ENCODE data around the gene NDUFA3. TPM values are rescaled to one million over a fixed set of nuclear protein-coding genes. Genes with fewer than 3 reads are reported as not detected.
A peak's percentile ranks its signal among the peaks of the same experiment; 100 is the strongest.

The NDUFA3 gene
- total RNA-seq, 2 donors from 2014 or later = 196 to 229 TPM

DNA sequence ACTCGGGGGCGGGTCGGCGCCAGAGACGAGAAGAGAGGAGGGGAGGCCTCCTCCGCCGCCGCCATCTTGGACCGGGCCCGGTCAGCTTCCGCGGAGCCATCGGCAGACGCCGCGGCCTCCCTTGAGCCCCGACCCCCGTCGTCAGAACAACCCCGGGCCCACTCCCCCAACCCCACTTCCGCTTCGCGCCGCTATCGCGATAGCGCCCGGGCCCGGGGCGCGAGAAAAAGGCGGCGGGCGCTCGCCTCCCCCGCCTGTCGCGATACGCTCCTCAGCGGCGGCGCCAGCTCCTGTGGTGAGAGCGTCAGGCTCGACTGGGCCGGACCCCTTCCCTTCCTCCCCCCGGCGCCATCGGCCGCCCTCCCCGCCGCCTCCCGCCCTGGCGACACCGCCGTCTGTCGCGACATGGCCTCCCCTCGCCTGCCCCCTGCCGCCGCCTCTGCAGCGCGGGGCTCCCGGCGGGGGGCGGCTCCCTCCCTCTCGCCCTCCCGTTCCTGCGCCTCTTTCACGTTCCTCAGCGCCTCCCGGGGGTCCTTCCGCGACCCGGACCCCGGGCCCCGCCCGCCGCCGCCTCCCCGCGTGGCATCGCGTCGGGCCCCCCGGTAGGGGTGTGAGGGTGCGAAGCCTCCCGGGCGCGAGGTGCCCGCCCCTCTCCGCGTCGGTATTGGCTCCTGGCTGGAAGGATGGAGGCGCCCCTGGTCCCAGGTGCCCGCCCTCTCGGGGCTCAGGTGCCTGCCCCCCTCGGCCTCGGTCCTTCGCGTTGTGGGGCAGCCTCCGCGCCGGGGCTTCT lies 35.2 kb downstream of the NDUFA3 start, which contains the start of gene CNOT3:
Gene CNOT3 (plus strand): TSS at position 64 of the 790 bp plus-strand sequence. CDS start 5,217 bp downstream, outside the sequence.
- Mint-ChIP-seq H3K9me3 (peaks cover 8% of the 10 kb centered on the region), H3K36me3 (ENCODE audit: low read depth) (peaks cover 24% of the 10 kb centered on the region), H3K4me1 (peaks cover 31% of the 10 kb centered on the region), H3K4me3 (peak within 1 kb of the TSS; percentile 86), H3K27me3 (ENCODE audit: insufficient read depth) (no peaks in the 10 kb centered on the region), H3K27ac (peak within 1 kb of the TSS; percentile 94)
- H3K36me3 ChIP-seq (ENCODE audit: control insufficient read depth, insufficient read depth, low read length) = peaks cover 35% of the 10 kb centered on the region
- peaks cover 11% of the 10 kb centered on the region for H3K4me1 ChIP-seq (ENCODE audit: control insufficient read depth, insufficient read depth, low read length)
- 0% methylated on average over 18 to 98 of the region's 103 CpGs for WGBS, 2 experiments (ENCODE audit: insufficient coverage in 1 of 2, insufficient read length in 1 of 2)
- peaks cover 5% of the 10 kb centered on the region for H3K9me3 ChIP-seq (ENCODE audit: control insufficient read depth, low read length)
- no peak for DNase-seq
- H3K27ac ChIP-seq (ENCODE audit: low read depth, low read length) = peak within 1 kb of the TSS; percentile 94
- peak within 1 kb of the TSS; percentile 98 for H3K9ac ChIP-seq (ENCODE audit: extremely low read depth, low read length, poor library complexity, severe bottlenecking)
- TF ChIP-seq, protein P1, sequence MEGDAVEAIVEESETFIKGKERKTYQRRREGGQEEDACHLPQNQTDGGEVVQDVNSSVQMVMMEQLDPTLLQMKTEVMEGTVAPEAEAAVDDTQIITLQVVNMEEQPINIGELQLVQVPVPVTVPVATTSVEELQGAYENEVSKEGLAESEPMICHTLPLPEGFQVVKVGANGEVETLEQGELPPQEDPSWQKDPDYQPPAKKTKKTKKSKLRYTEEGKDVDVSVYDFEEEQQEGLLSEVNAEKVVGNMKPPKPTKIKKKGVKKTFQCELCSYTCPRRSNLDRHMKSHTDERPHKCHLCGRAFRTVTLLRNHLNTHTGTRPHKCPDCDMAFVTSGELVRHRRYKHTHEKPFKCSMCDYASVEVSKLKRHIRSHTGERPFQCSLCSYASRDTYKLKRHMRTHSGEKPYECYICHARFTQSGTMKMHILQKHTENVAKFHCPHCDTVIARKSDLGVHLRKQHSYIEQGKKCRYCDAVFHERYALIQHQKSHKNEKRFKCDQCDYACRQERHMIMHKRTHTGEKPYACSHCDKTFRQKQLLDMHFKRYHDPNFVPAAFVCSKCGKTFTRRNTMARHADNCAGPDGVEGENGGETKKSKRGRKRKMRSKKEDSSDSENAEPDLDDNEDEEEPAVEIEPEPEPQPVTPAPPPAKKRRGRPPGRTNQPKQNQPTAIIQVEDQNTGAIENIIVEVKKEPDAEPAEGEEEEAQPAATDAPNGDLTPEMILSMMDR (conservative IDR thresholded peaks at IDR 0.05) = peak; percentile 68
- H3K27me3 ChIP-seq (ENCODE audit: control insufficient read depth, insufficient read depth, low read length, poor library complexity, severe bottlenecking) = no peaks in the 10 kb centered on the region
- H3K4me3 ChIP-seq (ENCODE audit: low read length) = peak within 1 kb of the TSS; percentile 89

DNA sequence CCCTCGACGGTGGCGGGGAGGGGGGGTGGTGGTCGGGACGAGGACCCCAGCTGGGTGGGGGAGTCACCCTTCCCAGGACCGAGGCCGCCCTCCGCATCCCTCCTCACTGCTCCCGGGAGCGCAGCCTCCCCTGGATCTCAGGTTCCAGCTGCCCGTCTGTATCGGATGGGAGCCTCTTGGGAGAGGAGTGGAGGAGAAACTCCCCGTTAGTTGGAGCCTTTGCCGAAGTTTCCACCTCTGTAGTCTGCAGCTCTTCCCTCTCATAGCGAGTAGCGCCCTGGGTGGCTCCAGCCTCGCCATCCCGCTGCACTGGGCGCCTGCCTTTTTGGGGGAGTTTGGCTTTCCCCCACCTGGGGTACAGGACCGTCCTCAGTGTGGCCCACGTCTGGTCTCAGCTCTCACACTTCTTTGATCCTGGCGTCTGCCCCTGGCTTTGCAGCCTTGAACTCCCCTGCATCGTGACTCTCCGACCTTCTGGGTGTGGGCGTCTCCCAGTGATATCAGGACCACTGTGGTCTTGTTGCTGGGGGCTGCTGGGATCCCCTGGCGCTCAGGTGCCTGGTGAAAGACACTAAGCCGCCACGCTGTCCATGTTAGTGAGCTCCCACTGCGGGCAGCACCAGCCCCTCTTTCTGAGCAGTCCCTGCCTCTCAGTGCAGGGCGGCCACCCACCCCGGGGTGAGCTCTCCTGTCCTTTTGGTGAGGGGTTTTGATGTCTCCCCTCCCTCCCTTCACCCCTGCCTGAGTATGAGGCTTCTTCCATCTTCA lies 36.0 kb downstream of the NDUFA3 start:
- Histone ChIP-seq H3K4me1 (ENCODE audit: control insufficient read depth, insufficient read depth, low read length) (peaks cover 11% of the 10 kb centered on the region), H3K4me3 (ENCODE audit: low read length) (peak overlapping the region; percentile 86), H3K9me3 (ENCODE audit: control insufficient read depth, low read length) (peaks cover 2% of the 10 kb centered on the region), H3K27ac (ENCODE audit: low read depth, low read length) (no peak overlapping the region), H3K27me3 (ENCODE audit: control insufficient read depth, insufficient read depth, low read length, poor library complexity, severe bottlenecking) (no peaks in the 10 kb centered on the region), H3K9ac (ENCODE audit: extremely low read depth, low read length, poor library complexity, severe bottlenecking) (peak overlapping the region; percentile 98), H3K36me3 (ENCODE audit: control insufficient read depth, insufficient read depth, low read length) (peaks cover 43% of the 10 kb centered on the region)
- TF ChIP-seq, protein P1 (conservative IDR thresholded peaks at IDR 0.05) = no peak
- peak; percentile 58 for DNase-seq
- Mint-ChIP-seq H3K27ac (peak overlapping the region; percentile 94), H3K27me3 (ENCODE audit: insufficient read depth) (no peaks in the 10 kb centered on the region), H3K9me3 (peaks cover 6% of the 10 kb centered on the region), H3K4me1 (peaks cover 31% of the 10 kb centered on the region), H3K4me3 (peak overlapping the region; percentile 86), H3K36me3 (ENCODE audit: low read depth) (peaks cover 30% of the 10 kb centered on the region)
- WGBS, 2 experiments (ENCODE audit: insufficient coverage in 1 of 2, insufficient read length in 1 of 2) = 43 to 46% methylated on average over 22 to 26 of the region's 31 CpGs

DNA sequence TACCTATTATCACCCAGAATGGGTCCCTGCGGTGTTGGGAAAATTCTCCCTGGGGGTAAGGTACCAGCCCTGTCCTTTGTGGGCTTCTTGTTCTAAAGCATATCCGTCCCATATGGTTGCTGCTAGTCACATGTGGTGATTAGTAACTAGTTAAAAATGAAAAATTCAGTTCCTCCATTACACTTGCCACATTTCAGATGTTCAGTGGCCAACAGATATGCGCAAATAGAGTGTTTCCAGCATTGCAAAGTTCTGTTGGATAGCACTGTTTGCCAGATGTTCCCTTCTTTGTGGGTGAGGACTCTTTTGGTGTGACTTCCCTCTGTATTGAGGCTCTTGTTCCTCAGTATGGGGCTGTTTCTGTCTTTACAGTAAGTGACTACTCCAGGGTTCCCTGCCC lies 38.7 kb downstream of the NDUFA3 start:
- H3K9me3 Mint-ChIP-seq = no peaks in the 10 kb centered on the region
- peaks cover 25% of the 10 kb centered on the region for H3K4me1 Mint-ChIP-seq
- Histone ChIP-seq H3K36me3 (ENCODE audit: control insufficient read depth, insufficient read depth, low read length) (peaks cover 70% of the 10 kb centered on the region), H3K27me3 (ENCODE audit: control insufficient read depth, insufficient read depth, low read length, poor library complexity, severe bottlenecking) (no peaks in the 10 kb centered on the region), H3K4me3 (ENCODE audit: low read length) (no peak overlapping the region), H3K9ac (ENCODE audit: extremely low read depth, low read length, poor library complexity, severe bottlenecking) (no peak overlapping the region), H3K4me1 (ENCODE audit: control insufficient read depth, insufficient read depth, low read length) (peaks cover 11% of the 10 kb centered on the region), H3K27ac (ENCODE audit: low read depth, low read length) (no peak overlapping the region), H3K9me3 (ENCODE audit: control insufficient read depth, low read length) (no peaks in the 10 kb centered on the region)
- H3K36me3 Mint-ChIP-seq (ENCODE audit: low read depth) = peaks cover 48% of the 10 kb centered on the region
- WGBS, 2 experiments (ENCODE audit: insufficient coverage in 1 of 2, insufficient read length in 1 of 2) = 95 to 100% methylated on average over 1 to 3 of the region's 3 CpGs
- DNase-seq = no peak
- peak overlapping the region; percentile 76 for H3K27ac Mint-ChIP-seq
- TF ChIP-seq, protein P1 (conservative IDR thresholded peaks at IDR 0.05) = no peak
- H3K27me3 Mint-ChIP-seq (ENCODE audit: insufficient read depth) = no peaks in the 10 kb centered on the region
- no peak overlapping the region for H3K4me3 Mint-ChIP-seq
